LNCaP clone FGC (cell line): ENCODE results near the gene RNF121.

Experiments
- DNase-seq: peaks from one replicate; pipeline ENCODE4 v3.0.0-alpha.2; 2011; ENCODE audit warnings: low read depth
- H3K4me3 ChIP-seq: 2 replicates; pipeline ENCODE4 v1.5.1; 2011; ENCODE audit warnings: mild to moderate bottlenecking, low read depth, low read length, control low read depth
- CTCF ChIP-seq: IDR thresholded peaks from 2 replicates; pipeline ENCODE4 v1.5.1; 2012; ENCODE audit warnings: mild to moderate bottlenecking; ENCODE audit not compliant: control insufficient read depth, insufficient read depth; ENCODE audit errors: extremely low read depth

RNF121 gene

GRCh38 chr11:71992136-71992730 lies 63.4 kb downstream of the RNF121 start:
- H3K4me3 ChIP-seq, result no peak overlapping the region
- DNase-seq, result no peak
- TF ChIP-seq CTCF, result no peak

- no peak overlapping the region for H3K4me3 ChIP-seq
- TF ChIP-seq CTCF, result no peak
- DNase-seq, result no peak
These were observed 65.9 kb downstream of the RNF121 start for GRCh38 chr11:71994786-71995185.

DNA sequence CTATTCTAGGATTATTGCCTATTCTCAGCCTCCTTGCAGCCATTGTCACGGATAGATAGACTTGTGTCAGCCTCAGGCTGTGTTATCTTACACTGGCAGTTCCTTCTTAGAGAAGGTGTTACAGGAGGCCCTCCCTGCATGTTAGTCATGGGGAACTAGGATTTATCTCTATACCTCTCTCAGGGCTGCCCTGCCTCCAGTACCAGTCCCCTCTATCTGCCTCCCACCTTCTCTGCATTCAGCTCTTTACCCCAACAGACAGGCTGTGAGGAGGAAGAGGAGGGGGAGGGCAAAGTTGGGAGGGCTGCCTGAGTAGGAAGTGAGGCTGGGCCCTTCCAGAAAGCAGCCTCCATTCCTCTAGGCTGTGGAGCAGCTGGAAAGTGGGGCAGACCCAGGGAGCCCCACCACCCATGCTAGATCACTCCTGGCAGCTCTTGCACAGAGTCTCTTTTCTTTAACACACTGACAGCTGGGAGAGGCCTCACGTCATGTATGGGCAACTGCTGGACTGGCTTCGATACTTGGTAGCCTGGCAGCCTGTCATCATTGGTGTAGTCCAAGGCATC lies 67.0 kb downstream of the RNF121 start:
- DNase-seq, result no peak
- no peak overlapping the region for H3K4me3 ChIP-seq
- TF ChIP-seq CTCF, result no peak

DNA sequence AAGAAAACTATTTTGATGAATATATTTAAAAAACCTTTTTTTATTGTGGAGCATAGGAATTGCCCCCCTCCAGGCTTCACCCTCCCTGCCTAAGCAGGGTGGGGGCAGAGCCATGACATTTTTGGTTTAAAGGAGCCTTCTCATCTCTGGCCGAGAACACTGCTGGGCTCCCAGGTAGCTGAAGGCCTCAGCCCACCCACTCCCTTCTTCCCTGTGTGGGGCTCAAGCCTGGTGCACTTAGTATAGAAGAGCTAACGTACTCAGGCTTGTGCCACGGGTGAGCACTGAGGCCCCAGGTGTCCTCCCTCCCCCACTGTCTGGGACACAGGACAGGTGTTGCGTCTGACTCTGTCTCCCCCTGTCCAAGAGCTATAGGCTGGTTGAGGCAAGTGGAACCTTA lies 67.7 kb downstream of the RNF121 start:
- TF ChIP-seq CTCF, result no peak
- H3K4me3 ChIP-seq, result no peak overlapping the region
- no peak for DNase-seq

GRCh38 chr11:71996946-71997345 lies 68.1 kb downstream of the RNF121 start:
- no peak overlapping the region for H3K4me3 ChIP-seq
- no peak for DNase-seq
- TF ChIP-seq CTCF, result no peak

DNA sequence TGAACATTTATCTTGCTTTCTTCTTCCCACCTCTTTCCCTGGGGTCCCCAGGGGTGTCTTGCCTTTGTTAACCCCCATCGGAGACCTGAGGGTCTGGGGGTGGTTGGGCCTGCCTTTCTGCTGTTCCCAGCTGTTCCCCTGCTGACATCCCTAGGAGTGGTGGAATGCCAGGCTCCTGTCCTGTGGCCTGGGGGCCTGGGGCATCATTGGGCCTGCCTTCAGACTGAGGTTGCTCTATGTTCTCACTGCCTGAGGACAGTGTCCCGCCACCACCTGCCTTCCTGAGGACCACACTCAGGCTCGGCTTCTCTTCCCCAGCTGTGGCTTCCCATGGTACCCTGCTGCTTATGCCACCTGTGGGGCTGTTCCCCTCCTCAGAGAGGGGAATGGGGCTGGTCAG lies 68.7 kb downstream of the RNF121 start:
- no peak for DNase-seq
- no peak for TF ChIP-seq CTCF
- H3K4me3 ChIP-seq, result no peak overlapping the region

- DNase-seq, result no peak
- H3K4me3 ChIP-seq, result no peak overlapping the region
- TF ChIP-seq CTCF, result no peak
These were observed 69.2 kb downstream of the RNF121 start for GRCh38 chr11:71998061-71998460.
